Activated CD4-positive, alpha-beta memory T cell treated with anti-CD3 and anti-CD28 coated beads, Interleukin-2, amount 10 ng/mL, durations not matched to agents 7 days and 5 days (primary cell): ENCODE data around the gene ADCY1. TPM values are rescaled to one million over a fixed set of nuclear protein-coding genes. Genes with fewer than 3 reads are reported as not detected.

Source experiments
- CTCF ChIA-PET: fragments of 350-600 bp; sonication (Branson Sonifier 250); formaldehyde crosslinking; loops from one replicate; lab custom pipeline; 2021; ENCODE audit warnings: antibody characterized with exemption, inconsistent platforms; lab: Charles Lee
- POLR2A ChIA-PET: fragments of 350-600 bp; sonication (Branson Sonifier 250); formaldehyde crosslinking; loops from one replicate; lab custom pipeline; 2021; ENCODE audit warnings: antibody characterized with exemption; lab: Charles Lee
- DNase-seq: peaks from one replicate; pipeline ENCODE4 v3.0.0-alpha.2; 2020
- H3K27ac Mint-ChIP-seq: one replicate; pipeline ENCODE4 v1.8.0; 2021; ENCODE audit warnings: mild to moderate bottlenecking, mixed read lengths
- H3K27me3 Mint-ChIP-seq: one replicate; pipeline ENCODE4 v1.8.0; 2021; ENCODE audit warnings: mixed read lengths
- H3K36me3 Mint-ChIP-seq: one replicate; pipeline ENCODE4 v1.8.0; 2021; ENCODE audit warnings: low read depth, mixed read lengths
- H3K4me1 Mint-ChIP-seq: one replicate; pipeline ENCODE4 v1.8.0; 2021; ENCODE audit warnings: mixed read lengths
- H3K4me3 Mint-ChIP-seq: one replicate; pipeline ENCODE4 v1.8.0; 2021; ENCODE audit warnings: mild to moderate bottlenecking, mixed read lengths
- H3K9me3 Mint-ChIP-seq: one replicate; pipeline ENCODE4 v1.8.0; 2021; ENCODE audit warnings: mixed read lengths
- total RNA-seq, 2 experiments: library from RNA; stranded (reverse); gene quantifications; one replicate each; pipeline ENCODE4 v1.2.3, GENCODE V29; 2021

ADCY1 gene
- total RNA-seq, 2 experiments from 2014 or later = 3.9 to 4.3 TPM

- Mint-ChIP-seq H3K27me3 (no peaks in the 10 kb centered on the region), H3K36me3 (no peaks in the 10 kb centered on the region), H3K4me1 (no peaks in the 10 kb centered on the region), H3K4me3 (no peak overlapping the region), H3K9me3 (peaks cover 2% of the 10 kb centered on the region), H3K27ac (no peak overlapping the region)
- ChIA-PET POLR2A (no interaction called here), CTCF (no interaction called here)
- DNase-seq = peak; percentile 5
Observed at GRCh38 chr7:45659496-45660139, 85.5 kb downstream of the ADCY1 start.

- H3K4me1 Mint-ChIP-seq = no peaks in the 10 kb centered on the region
- POLR2A ChIA-PET = no interaction called here
Observed at GRCh38 chr7:45660201-45660900, 86.2 kb downstream of the ADCY1 start.

GRCh38 chr7:45660901-45661211, 86.7 kb downstream of the ADCY1 start:
- H3K4me3 Mint-ChIP-seq = no peak overlapping the region
- no peak overlapping the region for H3K27ac Mint-ChIP-seq
- no peaks in the 10 kb centered on the region for H3K4me1 Mint-ChIP-seq
- H3K9me3 Mint-ChIP-seq = peaks cover 2% of the 10 kb centered on the region
- H3K27me3 Mint-ChIP-seq = no peaks in the 10 kb centered on the region
- no peaks in the 10 kb centered on the region for H3K36me3 Mint-ChIP-seq
- ChIA-PET CTCF (no interaction called here), POLR2A (no interaction called here)
- DNase-seq = peak; percentile 8

More at GRCh38 chr7:45660201-45660900, 86.2 kb downstream of the ADCY1 start:
- Mint-ChIP-seq H3K36me3 (no peaks in the 10 kb centered on the region), H3K9me3 (peaks cover 2% of the 10 kb centered on the region), H3K4me3 (no peak overlapping the region), H3K27ac (no peak overlapping the region), H3K27me3 (no peaks in the 10 kb centered on the region)
- DNase-seq = peak; percentile 4
- CTCF ChIA-PET = no interaction called here

- no peaks in the 10 kb centered on the region for H3K27me3 Mint-ChIP-seq
- ChIA-PET CTCF (no interaction called here), POLR2A (no interaction called here)
- no peaks in the 10 kb centered on the region for H3K36me3 Mint-ChIP-seq
- H3K4me1 Mint-ChIP-seq = no peaks in the 10 kb centered on the region
- no peak overlapping the region for H3K4me3 Mint-ChIP-seq
- no peak overlapping the region for H3K27ac Mint-ChIP-seq
- DNase-seq = peak; percentile 6
- H3K9me3 Mint-ChIP-seq = peaks cover 2% of the 10 kb centered on the region
Observed at GRCh38 chr7:45661302-45661995, 87.3 kb downstream of the ADCY1 start.

- ChIA-PET CTCF (no interaction called here), POLR2A (no interaction called here)
- Mint-ChIP-seq H3K27ac (no peak overlapping the region), H3K36me3 (no peaks in the 10 kb centered on the region), H3K9me3 (peaks cover 2% of the 10 kb centered on the region), H3K4me3 (no peak overlapping the region), H3K27me3 (no peaks in the 10 kb centered on the region), H3K4me1 (no peaks in the 10 kb centered on the region)
- DNase-seq = peak; percentile 3
Observed at GRCh38 chr7:45662018-45662417, 87.8 kb downstream of the ADCY1 start.

- no peaks in the 10 kb centered on the region for H3K27me3 Mint-ChIP-seq
- DNase-seq = peak; percentile 13
- ChIA-PET POLR2A (interaction anchor here (0.9 kb wide), 1 partner anchor 106 kb away, joined by 4 read pairs; no protein-coding TSS in a partner anchor), CTCF (interaction anchor here (0.7 to 1.4 kb wide), 3 partner anchors 25 to 192 kb away, joined by 3 to 11 read pairs (median 6); no protein-coding TSS in a partner anchor)
- H3K9me3 Mint-ChIP-seq = peaks cover 2% of the 10 kb centered on the region
- H3K27ac Mint-ChIP-seq = no peak overlapping the region
- H3K4me1 Mint-ChIP-seq = no peaks in the 10 kb centered on the region
- no peak overlapping the region for H3K4me3 Mint-ChIP-seq
- H3K36me3 Mint-ChIP-seq = no peaks in the 10 kb centered on the region
Observed at GRCh38 chr7:45662540-45663166, 88.5 kb downstream of the ADCY1 start.

GRCh38 chr7:45663167-45663921, 89.2 kb downstream of the ADCY1 start:
- no peaks in the 10 kb centered on the region for H3K4me1 Mint-ChIP-seq
- no peak overlapping the region for H3K27ac Mint-ChIP-seq

GRCh38 chr7:45663965-45664633, 89.9 kb downstream of the ADCY1 start:
- ChIA-PET CTCF (interaction anchor here (1.3 to 1.5 kb wide), 3 partner anchors 14 to 190 kb away, joined by 4 to 11 read pairs (median 6); no protein-coding TSS in a partner anchor), POLR2A (no interaction called here)
- H3K27me3 Mint-ChIP-seq = peaks cover 2% of the 10 kb centered on the region
- H3K36me3 Mint-ChIP-seq = no peaks in the 10 kb centered on the region
- no peak overlapping the region for H3K27ac Mint-ChIP-seq
- DNase-seq = peak; percentile 11
- peaks cover 2% of the 10 kb centered on the region for H3K9me3 Mint-ChIP-seq
- no peak overlapping the region for H3K4me3 Mint-ChIP-seq
- no peaks in the 10 kb centered on the region for H3K4me1 Mint-ChIP-seq

More at GRCh38 chr7:45663167-45663921, 89.2 kb downstream of the ADCY1 start:
- Mint-ChIP-seq H3K4me3 (no peak overlapping the region), H3K9me3 (peaks cover 2% of the 10 kb centered on the region), H3K27me3 (no peaks in the 10 kb centered on the region), H3K36me3 (no peaks in the 10 kb centered on the region)
- POLR2A ChIA-PET = interaction anchor here (0.9 kb wide), 1 partner anchor 105 kb away, joined by 4 read pairs; no protein-coding TSS in a partner anchor
- DNase-seq = peak; percentile 38
- CTCF ChIA-PET = interaction anchor here (0.7 to 1.5 kb wide), 5 partner anchors 8 to 191 kb away, joined by 3 to 11 read pairs (median 4); no protein-coding TSS in a partner anchor

- POLR2A ChIA-PET = no interaction called here
Observed at GRCh38 chr7:45665172-45665571, 91.0 kb downstream of the ADCY1 start.

GRCh38 chr7:45670227-45670626, 96.1 kb downstream of the ADCY1 start:
- Mint-ChIP-seq H3K36me3 (no peaks in the 10 kb centered on the region), H3K27me3 (peaks cover 14% of the 10 kb centered on the region), H3K9me3 (no peaks in the 10 kb centered on the region), H3K27ac (no peak overlapping the region), H3K4me3 (no peak overlapping the region), H3K4me1 (no peaks in the 10 kb centered on the region)
- peak; percentile 14 for DNase-seq
- POLR2A ChIA-PET = no interaction called here
- CTCF ChIA-PET = no interaction called here

More at GRCh38 chr7:45665172-45665571, 91.0 kb downstream of the ADCY1 start:
- Mint-ChIP-seq H3K9me3 (peaks cover 2% of the 10 kb centered on the region), H3K36me3 (no peaks in the 10 kb centered on the region), H3K4me1 (no peaks in the 10 kb centered on the region), H3K4me3 (no peak overlapping the region), H3K27me3 (peaks cover 2% of the 10 kb centered on the region), H3K27ac (no peak overlapping the region)
- peak; percentile 10 for DNase-seq
- CTCF ChIA-PET = no interaction called here

- ChIA-PET POLR2A (no interaction called here), CTCF (no interaction called here)
- no peak overlapping the region for H3K27ac Mint-ChIP-seq
- peaks cover 15% of the 10 kb centered on the region for H3K27me3 Mint-ChIP-seq
- H3K36me3 Mint-ChIP-seq = no peaks in the 10 kb centered on the region
- no peaks in the 10 kb centered on the region for H3K9me3 Mint-ChIP-seq
- no peak overlapping the region for H3K4me3 Mint-ChIP-seq
- no peaks in the 10 kb centered on the region for H3K4me1 Mint-ChIP-seq
- peak; percentile 1 for DNase-seq
Observed at GRCh38 chr7:45670717-45671116, 96.5 kb downstream of the ADCY1 start.
